HG02571 (cell line): ENCODE measurements around the gene APOM.
A peak's percentile ranks its signal among the peaks of the same experiment; 100 is the strongest.

Experiments used
- ATAC-seq: cut with Tn5 transposase; IDR thresholded peaks from one replicate; pipeline ENCODE4 v1.9.1; 2021; ENCODE audit warnings: mild to moderate bottlenecking, moderate library complexity; ENCODE audit not compliant: unreplicated experiment

APOM gene

DNA sequence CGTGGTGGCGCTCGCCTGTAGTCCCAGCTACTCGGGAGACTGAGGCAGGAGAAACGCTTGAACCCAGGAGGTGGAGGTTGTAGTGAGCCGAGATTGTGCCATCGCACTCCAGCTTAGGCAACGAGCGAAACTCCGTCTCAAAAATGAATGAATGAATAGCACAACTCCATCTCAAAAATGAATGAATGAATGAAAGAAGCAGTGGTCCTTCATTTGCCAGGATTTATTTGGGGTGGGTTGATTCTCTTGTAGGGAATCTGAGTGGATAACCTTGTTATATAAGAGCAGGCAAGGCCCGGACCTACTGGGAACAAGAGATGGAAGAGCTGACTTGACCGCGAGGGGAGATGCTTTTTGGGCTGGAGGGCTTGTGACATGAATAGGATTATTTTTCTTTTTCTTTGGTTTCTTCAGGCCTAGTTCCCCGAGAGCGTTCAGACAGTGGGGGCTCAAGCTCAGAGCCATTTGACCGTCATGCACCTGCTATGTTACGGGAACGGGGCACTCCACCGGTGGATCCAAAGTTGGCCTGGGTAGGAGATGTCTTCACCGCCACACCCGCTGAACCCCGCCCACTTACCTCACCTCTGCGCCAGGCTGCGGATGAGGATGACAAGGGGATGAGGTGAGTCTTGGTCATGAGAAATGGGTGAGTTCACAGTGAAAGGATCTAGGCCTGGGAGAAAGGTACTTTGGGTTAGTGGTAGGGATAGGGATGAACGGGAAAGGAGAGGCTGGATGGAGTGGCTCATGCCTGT is 25.3 kb upstream of the APOM start:
- ATAC-seq, result no peak

DNA sequence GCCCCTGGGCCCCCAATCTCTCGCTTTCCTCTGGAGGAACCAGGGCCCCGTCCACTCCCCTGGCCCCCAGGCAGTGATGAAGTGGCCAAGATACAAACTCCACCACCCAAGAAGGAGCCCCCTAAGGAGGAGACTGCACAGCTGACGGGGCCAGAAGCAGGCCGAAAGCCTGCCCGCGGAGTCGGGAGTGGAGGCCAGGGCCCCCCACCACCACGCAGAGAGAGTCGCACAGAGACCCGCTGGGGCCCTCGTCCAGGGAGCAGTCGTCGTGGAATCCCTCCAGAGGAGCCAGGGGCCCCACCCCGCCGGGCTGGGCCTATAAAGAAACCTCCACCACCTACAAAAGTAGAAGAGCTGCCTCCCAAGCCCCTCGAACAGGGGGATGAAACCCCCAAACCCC is 24.5 kb upstream of the APOM start:
- ATAC-seq, result no peak

DNA sequence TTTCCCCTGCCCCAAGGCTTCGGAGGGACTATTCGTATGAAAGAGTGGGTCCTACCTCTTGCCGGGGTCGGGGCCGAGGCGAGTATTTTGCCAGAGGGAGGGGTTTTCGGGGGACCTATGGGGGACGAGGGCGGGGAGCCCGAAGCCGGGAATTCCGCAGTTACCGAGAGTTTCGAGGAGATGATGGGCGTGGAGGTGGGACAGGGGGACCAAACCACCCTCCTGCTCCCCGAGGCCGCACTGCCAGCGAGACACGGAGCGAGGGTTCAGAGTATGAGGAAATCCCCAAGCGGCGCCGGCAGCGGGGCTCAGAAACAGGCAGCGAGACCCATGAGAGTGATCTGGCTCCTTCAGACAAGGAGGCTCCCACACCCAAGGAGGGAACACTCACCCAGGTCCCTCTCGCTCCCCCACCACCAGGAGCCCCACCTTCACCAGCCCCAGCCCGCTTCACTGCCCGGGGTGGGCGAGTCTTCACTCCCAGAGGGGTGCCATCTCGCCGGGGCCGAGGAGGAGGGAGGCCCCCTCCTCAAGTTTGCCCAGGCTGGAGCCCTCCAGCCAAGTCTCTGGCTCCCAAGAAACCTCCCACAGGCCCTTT is 23.9 kb upstream of the APOM start:
- no peak for ATAC-seq

DNA sequence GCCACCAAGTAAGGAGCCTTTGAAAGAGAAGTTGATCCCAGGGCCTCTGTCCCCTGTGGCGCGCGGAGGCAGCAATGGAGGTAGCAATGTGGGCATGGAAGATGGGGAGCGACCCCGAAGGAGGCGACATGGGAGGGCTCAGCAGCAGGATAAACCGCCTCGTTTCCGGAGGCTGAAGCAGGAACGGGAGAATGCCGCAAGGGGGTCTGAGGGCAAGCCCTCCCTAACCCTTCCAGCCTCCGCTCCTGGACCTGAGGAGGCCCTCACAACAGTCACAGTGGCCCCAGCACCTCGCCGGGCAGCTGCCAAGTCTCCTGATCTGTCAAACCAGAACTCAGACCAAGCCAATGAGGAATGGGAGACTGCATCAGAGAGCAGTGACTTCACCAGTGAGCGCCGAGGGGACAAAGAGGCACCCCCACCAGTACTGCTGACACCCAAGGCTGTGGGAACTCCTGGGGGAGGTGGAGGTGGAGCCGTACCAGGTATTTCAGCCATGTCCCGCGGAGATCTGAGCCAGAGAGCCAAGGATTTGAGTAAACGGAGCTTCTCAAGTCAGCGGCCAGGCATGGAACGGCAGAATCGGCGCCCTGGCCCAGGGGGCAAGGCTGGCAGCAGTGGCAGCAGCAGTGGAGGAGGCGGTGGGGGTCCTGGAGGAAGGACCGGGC is 23.3 kb upstream of the APOM start:
- ATAC-seq, result no peak

DNA sequence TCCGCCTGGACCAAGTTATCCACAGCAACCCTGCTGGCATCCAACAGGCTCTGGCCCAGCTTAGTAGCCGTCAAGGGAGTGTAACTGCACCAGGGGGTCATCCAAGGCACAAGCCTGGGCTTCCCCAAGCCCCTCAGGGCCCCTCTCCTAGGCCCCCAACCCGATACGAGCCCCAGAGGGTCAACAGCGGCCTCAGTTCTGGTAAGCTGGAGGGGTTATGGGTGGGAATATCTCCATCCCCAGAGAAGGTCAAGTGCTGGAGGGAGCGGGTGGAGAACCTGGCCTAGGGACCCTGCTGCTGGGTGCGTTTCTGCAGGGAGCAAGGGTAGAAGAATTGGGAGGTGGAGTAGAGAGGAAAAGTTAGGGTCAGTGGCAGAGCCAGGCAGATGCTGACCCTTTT is 22.2 kb upstream of the APOM start:
- no peak for ATAC-seq

DNA sequence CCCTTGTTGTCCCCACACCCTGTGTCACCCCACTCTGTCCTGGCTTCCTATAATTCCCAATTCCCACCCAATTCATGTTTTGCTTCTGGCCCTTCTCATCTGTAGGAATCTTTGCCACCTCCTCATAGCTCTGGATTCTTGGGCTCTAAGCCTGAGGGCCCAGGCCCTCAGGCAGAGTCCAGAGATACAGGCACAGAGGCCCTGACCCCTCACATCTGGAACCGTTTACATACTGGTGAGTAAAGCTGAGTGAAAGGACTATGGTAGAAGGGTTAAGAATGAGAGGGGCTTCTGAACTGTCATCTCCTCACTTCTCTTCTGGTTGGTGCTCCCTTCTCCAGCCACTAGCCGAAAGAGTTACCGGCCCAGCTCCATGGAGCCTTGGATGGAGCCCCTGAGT is 21.6 kb upstream of the APOM start:
- ATAC-seq, result no peak

DNA sequence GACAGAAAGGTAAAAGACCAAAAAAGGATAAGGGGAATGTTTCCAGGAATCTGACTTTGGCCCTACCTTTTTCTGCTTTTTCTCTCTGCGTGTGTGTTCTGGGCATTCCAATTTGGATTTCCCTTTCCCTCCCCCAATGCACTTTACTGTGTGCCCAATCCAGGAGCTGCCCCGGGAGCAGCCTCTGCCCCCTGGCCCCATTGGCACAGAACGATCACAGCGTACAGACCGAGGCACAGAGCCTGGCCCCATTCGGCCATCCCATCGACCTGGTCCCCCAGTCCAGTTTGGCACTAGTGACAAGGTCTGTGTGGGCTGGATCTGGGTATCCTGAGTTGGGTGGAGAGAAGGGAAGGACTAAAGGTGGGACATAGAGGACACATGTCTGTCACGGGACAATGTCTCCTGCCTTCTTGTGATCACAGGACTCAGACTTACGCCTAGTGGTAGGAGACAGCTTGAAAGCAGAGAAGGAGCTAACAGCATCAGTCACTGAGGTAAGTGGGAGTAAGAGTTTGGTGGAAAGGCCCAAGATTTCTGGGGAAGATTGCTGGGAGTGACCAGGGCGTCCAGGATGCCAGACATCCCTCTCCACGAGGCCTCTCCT is 20.6 kb upstream of the APOM start:
- no peak for ATAC-seq

DNA sequence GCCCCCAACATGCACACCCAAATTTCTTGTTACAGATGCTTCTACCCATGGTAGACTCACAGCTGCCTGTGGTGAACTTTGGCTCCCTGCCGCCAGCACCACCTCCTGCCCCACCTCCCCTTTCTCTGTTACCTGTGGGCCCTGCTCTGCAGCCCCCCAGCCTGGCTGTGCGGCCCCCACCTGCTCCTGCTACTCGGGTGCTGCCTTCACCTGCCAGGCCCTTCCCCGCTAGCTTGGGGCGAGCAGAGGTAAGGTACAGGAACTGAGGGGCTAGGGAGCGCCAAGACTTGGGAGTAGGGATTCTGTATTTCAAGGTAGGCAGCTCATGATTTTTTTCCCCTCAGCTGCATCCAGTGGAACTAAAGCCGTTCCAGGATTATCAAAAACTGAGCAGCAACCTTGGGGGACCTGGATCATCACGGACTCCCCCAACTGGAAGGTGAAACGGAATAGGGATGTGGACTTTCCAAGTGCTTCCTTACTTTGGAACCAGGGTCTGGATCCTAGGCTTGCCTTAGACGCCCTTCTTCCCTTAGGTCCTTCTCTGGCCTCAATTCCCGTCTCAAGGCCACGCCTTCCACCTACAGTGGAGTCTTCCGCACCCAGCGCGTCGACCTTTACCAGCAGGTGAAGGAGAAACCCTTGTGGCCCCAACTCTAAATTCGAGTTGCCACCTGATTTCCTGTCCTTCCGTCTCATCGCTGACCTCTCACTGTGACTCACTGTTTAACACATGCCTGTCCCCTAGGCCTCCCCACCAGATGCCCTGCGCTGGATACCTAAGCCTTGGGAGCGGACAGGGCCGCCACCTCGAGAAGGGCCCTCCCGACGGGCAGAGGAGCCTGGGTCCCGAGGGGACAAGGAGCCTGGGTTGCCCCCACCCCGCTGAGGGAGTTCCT is 18.7 kb upstream of the APOM start:
- no peak for ATAC-seq

DNA sequence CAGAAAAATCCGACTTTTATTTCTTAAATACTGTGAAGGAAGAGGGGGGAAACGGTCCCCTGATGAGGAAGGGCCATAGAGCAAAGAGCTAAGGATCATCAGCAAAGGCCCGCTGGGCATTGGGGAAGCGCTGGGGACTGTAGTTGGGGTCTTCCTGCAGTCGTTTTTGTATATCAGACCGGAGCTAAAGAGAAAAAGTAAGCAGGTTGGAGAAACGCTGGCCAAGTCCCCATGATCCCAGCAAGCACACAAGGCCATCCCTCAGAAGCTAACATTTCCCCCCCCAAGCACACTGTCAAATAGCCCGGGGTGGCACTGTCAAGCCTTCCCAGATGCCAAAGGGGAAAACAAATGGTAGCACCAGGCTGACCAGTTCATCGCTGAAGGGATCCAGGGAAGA is 16.7 kb upstream of the APOM start:
- no peak for ATAC-seq

DNA sequence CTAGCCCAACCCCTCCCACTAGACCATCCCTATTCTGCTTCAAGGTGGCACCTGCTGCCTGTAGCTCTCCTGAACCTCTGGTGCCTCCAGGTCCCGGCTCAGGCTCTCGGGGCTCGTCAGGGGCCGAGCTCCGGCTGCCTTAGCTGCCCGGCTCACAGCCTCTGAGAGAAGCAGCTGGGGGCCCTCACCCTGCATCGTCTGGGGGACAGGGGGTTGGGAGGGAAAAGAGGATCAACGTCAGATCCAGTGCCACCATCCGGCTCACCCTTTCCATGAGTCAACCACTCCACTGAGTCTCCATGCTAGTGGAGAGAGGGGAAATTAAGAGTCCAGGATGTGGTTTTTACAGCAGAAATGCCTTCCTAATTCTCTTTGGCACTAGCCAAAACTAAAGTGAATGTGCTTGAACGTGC is 16.2 kb upstream of the APOM start:
- no peak for ATAC-seq

DNA sequence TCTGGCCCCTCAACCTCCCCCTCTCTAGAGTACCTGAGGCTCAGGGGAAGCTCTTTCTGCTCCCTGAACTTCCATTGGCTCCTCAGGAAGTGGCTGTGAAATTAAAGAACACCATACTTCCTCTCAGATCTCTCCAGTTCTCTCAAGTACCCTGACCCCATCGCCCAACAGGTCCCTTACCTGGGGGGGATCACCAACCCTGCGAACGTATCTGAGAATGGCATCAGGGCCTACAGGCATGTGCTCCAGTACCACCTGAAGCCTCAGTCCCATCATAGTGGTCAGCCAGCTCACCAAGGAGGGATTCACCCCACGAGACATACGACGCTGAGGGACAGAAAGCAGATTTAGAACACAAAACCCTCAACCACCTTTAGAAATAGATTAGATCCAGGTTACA is 15.1 kb upstream of the APOM start:
- ATAC-seq, result no peak

DNA sequence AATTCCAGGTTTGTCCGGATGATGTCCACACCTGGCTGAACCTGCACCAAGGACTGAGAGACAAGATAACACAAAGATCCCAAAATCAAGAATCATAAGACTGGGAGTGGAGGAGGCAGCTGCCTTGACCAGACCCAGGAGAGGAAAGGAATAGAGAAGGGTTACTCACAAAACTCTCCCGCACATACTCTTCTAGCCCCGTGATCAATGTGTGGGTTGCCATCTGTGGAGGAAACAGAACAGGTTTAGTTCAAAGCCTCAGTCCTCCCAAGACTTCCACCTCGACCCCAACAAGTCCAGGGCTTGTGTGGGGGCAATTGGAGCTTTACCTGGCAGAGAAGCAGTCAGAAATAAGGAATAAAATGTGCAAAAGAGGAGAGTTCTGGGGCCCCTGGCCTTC is 14.3 kb upstream of the APOM start:
- ATAC-seq, result no peak

DNA sequence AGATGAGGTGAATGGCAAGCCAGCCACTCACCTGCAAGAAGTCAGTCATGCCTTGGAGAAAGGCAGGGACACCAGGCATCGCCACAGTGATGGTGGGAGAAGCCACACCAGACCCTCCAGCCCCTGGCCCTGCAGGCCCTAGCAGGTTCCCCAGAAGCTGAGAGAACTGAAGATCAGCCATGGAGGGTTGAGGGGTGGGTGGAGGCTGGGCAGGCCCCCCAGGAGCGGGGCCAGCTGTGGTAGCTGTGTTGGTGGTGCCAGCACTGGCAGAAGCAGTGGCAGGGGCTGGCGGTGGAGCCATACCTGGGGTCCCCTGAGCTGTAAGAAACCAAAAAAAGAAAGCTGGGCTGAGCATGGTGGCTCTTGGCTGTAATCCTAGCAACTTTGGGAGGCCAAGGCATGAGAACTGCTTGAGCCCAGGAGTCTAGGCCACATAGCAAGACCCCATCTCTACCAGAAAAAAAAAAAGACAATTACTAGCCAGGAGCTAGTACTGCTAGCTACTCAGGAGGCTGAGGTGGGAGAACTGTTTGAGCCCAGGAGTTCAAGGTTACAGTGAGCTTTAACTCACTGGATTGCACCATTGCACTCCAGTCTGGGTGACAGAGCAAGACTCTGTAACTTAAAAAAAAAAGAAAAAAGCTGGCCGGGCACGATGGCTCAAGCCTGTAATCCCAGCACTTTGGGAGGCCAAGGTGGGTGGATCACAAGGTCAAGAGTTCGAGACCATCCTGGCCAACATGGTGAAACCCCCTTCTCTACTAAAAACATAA is 12.7 kb upstream of the APOM start:
- ATAC-seq, result no peak

DNA sequence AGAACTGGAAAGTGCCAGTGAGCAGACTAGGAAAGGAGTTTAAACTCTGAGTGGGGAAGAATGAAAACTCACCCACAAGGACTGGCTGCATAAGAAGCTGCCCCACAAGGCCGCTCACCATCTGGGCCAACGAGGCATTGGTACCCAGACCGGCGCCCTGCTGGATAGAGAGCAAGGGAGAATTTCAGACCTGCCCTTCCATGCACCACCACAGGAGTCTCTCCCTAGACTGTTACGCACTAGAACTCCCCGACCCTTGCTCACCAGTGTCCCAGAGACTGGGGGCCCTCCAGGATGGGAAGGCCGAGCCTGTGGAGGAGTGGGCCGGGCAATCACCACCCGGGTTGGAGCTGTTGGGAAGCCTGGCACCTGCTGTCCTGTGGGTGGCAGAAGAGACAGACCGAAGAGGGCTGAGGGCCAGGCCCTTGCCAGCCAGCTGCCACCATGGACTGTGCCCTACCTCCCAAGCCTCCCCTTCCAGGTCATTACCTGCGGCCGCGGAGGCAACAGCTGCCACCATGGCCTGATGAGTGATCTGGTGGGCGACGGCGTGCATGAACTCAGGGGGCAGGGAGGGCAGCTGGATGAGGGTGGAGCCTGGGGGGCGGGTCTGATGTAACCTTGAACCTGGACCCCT is 11.8 kb upstream of the APOM start:
- no peak for ATAC-seq

DNA sequence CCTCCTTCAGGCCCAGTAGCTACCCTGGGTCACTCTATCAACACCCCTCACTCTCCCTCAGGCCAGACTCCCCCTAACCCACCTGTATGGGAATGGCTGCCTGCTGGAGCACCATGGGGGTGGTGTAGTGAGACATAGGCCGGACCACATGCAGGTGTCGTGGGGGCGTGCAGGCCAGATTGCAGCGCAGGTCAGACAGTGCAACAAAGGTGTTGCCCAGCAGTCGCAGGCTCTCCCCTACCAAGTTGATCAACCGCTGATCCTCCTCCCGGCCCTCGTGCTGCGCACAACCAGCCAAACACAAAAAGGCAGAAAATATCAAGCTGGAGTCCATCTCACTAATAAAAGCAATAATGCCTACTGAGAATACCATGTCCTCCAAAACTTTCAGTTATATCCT is 10.4 kb upstream of the APOM start:
- no peak for ATAC-seq

DNA sequence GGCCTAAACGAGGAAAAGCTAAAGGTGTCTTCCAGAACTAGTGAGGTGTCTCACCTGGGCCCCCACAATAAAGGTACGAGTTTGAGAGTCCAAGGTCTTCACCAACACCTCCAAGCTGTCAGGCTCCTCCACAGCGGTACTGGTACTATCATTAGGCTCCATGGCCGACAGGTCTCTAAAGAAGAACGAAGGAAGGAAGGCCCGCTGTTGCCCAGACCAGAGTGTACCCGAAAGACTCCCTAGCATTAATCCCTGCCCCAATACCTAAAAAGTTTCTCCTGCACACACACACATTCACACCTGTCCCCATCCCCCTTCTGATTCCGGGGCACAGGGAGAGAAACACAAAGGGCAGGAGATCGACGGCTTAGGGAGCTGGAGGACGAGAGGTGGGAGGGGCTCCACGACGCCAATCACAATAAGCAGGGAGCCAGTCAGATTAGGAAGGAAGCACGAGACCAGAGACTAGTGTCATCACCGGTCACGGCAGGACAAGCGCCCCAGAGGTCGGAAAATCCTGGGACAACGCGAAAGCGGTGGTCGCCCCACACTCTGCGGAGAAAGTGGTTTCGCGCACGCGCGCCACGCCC is 4.0 kb upstream of the APOM start:
- ATAC-seq, result peak; percentile 19

DNA sequence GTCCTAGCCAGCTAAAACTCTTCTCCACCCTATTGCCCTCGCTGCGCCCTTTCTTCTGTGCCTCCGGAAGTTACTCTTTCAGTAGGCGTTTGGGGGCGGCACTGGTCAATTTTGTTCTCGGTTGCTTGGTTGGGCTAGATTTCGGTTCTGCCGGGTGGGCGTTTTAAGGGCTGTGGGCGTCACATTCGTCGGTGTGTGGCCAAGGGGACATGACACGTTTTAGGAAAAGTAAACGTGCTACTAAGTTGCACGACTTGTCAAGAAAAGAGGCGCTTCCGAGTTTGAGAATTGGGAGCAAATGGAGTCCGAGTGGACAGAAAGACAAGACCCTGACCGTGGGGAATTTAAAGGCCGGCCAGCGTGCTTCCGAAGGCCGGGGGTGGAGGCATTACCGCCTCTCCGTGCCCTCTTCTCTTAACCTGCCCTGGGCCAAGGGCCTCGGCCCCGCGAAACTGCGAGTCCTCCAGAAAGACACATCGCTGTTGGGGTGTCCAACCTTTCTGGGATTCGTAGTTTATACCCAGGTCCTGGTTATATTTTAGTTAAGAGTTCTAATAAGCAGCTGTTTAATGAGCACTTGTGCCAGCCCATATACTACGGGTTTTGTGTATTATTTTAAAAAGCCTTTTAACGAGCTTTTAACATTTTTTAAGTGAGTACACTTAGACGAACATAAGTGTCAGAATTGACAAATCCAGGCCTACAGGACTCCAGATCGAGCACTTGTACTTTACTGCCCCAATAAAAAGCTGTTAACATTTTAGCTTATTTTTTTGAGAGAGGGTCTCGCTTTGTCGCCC is 2.6 kb upstream of the APOM start:
- ATAC-seq, result peak; percentile 53

DNA sequence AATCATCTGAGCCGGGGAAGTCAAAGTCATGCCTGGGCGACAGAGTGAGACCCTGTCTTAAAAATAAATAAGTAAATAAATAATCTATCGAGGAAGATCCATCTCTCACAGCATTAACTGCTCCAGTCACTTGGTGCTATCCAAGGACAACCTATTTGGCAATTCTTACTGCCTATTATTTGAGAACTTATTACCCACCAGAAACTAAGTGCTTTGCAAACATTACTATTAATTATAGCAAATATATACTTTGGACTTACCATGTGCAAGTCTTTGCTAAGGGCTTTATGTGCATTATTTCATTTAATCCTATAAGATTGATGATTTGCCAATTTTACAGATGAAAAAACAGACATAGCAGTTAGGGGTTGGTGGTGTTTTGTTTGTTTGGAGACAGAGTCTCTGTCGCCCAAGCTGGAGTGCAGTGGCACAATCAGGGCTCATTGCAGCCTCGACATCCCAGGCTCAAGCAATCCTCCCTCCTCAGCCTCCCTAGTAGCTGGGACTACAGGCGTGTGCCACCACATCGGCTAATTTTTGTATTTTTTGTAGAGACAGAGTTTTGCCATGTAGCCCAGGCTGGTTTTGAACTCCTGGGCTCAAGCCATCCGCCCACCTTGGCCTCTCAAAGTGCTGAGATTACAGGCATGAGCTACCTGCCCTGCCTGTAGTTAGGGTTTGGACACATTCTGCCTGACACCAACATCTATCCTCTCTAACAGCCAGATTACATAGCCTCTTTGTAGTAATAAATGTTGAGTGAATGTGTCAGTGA is 933 bp upstream of the APOM start:
- ATAC-seq, result no peak
